ENCODE results near the gene FGFR2.

DNA sequence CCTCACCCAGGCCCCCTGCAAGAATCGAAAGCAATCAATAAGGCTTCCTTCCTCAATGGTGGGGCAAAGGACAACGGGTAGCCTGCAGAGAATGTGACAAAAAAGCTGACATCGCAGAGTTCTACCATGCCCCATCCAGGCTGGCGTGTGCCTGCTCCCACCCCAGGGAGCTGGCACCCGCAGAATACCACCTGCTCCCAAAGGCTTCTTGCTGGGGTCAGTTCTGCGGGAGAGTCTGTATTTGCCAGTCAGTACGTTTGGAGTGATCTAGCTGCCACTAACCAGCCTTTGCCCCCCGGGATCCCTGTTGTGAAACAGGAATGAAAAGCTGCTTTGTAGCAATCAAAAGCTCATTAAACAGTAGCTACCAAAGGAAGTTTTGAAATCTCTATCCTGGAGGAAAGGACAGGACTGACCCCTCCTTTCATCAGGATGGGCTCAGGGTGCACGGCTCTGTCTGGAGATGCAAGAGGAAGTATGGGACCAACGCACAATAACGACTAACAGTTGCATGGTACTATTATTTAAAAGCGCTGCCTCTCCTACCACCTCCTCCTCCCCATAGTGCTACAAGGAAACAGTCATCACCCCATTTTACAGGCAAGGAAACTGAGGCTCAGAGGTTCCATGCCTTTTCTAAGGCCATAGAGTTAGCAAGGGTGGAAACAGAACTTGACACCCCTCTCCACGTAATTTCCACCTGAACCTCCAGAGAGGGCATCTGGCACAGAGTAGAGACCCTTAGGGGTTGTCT lies 67.0 kb downstream of the FGFR2 start:
- TF ChIP-seq, protein P1, sequence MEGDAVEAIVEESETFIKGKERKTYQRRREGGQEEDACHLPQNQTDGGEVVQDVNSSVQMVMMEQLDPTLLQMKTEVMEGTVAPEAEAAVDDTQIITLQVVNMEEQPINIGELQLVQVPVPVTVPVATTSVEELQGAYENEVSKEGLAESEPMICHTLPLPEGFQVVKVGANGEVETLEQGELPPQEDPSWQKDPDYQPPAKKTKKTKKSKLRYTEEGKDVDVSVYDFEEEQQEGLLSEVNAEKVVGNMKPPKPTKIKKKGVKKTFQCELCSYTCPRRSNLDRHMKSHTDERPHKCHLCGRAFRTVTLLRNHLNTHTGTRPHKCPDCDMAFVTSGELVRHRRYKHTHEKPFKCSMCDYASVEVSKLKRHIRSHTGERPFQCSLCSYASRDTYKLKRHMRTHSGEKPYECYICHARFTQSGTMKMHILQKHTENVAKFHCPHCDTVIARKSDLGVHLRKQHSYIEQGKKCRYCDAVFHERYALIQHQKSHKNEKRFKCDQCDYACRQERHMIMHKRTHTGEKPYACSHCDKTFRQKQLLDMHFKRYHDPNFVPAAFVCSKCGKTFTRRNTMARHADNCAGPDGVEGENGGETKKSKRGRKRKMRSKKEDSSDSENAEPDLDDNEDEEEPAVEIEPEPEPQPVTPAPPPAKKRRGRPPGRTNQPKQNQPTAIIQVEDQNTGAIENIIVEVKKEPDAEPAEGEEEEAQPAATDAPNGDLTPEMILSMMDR (IDR thresholded peaks at IDR 0.05): no peak
- TF ChIP-seq POLR2A (IDR thresholded peaks at IDR 0.05): no peak
